ENCODE measurements around the gene TMTC1.

- TF ChIP-seq EP300 (IDR thresholded peaks at IDR 0.05; ENCODE audit: borderline replicate concordance in 1 of 2, low read depth in 1 of 2, low read length in 1 of 2) (no peak), ZBTB33 (IDR thresholded peaks at IDR 0.05; ENCODE audit: borderline replicate concordance, low read depth) (no peak), MAX (IDR thresholded peaks at IDR 0.05; ENCODE audit: low read depth) (no peak), GATA2 (CRISPR knock-in tag; IDR thresholded peaks at IDR 0.05) (no peak), FOXM1 (IDR thresholded peaks at IDR 0.05; ENCODE audit: low read depth) (no peak)
Measured at GRCh38 chr12:29612912-29613311, 170.8 kb downstream of the TMTC1 start.
